NB4 (cell line): ENCODE measurements around the gene CRLF1.

Experiments used
- DNase-seq: peaks from one replicate; pipeline ENCODE4 v3.0.0; 2010; ENCODE audit warnings: low read depth
- H3K4me3 ChIP-seq: one replicate; pipeline ENCODE4 v1.5.1; 2011; ENCODE audit warnings: mild to moderate bottlenecking, low read depth, low read length, moderate library complexity
- MYC ChIP-seq: IDR thresholded peaks from 2 replicates; pipeline ENCODE4 v1.6.1; 2011; ENCODE audit warnings: low read depth, low read length
- POLR2A ChIP-seq: IDR thresholded peaks from 2 replicates; pipeline ENCODE4 v1.6.1; 2011; ENCODE audit warnings: mild to moderate bottlenecking; ENCODE audit not compliant: insufficient read length; ENCODE audit errors: extremely low read depth
- TF ChIP-seq, protein P1 (sequence below): IDR thresholded peaks from one replicate; pipeline ENCODE4 v1.5.1; 2012; ENCODE audit warnings: low read depth, low read length
- TF ChIP-seq, protein P2 (sequence below): IDR thresholded peaks from 2 replicates; pipeline ENCODE4 v1.6.1; 2011; ENCODE audit warnings: low read depth, low read length

CRLF1 gene

DNA sequence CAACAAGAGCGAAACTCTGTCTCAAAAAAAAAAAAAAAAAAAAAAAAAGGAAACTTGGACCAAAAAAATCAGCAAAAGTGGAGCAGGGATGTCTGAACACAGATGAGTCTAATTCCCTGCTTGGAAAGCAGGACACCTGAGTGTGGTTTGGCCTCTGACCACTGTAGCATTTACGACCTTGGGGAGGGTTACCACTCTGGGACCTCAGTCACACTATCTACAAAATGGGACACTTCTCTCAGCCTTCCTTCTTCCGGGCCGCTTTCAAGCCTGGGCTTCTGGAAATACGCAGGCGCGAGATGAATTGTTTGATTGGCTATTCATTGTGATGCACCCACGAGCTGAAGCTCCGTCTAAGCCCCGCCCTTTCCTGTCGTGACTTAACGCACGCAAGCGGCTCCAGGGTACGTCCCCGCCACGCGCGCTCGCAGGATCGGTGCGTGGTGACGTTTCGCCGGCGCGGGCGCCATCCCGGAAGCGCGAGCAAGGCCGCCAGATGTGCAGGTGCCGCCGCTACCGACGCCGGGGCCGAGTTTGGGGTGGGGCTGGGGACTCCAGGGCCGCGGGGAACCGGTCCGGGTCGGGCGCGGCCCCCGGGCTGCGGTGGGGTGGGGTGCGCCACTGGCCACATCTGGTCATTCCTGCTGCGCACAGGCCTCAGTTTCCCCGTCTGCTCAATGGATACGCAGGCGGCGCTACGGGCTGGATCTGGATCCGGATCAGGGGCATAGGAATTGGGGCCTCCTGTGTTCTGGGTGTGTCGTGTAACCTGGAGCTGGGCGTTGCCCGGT is 49.0 kb downstream of the CRLF1 start, which contains the start of gene KXD1:
KXD1 (plus strand) TSS at position 460 of the 791 bp plus-strand sequence. CDS start 4,187 bp downstream, outside the sequence.
- peak within 1 kb of the TSS; percentile 90 for H3K4me3 ChIP-seq
- DNase-seq: peak; percentile 99
- TF ChIP-seq, protein P1, sequence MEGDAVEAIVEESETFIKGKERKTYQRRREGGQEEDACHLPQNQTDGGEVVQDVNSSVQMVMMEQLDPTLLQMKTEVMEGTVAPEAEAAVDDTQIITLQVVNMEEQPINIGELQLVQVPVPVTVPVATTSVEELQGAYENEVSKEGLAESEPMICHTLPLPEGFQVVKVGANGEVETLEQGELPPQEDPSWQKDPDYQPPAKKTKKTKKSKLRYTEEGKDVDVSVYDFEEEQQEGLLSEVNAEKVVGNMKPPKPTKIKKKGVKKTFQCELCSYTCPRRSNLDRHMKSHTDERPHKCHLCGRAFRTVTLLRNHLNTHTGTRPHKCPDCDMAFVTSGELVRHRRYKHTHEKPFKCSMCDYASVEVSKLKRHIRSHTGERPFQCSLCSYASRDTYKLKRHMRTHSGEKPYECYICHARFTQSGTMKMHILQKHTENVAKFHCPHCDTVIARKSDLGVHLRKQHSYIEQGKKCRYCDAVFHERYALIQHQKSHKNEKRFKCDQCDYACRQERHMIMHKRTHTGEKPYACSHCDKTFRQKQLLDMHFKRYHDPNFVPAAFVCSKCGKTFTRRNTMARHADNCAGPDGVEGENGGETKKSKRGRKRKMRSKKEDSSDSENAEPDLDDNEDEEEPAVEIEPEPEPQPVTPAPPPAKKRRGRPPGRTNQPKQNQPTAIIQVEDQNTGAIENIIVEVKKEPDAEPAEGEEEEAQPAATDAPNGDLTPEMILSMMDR: no peak
- TF ChIP-seq POLR2A (peak; percentile 78), MYC (peak; percentile 79)
- TF ChIP-seq, protein P2, sequence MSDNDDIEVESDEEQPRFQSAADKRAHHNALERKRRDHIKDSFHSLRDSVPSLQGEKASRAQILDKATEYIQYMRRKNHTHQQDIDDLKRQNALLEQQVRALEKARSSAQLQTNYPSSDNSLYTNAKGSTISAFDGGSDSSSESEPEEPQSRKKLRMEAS: peak; percentile 84

DNA sequence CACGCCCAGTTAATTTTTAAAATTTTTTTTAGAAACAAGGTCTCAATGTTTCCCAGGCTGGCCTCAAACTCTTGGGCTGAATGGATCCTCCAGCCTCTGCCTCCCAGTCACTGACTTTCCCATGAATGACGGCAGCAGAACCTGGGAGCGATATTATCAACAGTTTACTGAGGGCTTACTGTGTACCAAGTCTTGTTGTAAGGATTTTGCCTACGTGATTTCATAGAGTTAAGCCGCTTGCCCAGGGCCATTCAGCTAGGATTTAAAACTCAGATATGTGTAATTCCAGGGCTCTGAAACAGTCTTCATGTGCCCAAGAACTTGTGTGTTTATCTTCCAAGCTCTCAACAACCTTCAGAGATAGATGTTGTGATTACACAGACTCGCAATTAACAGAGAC is 55.0 kb downstream of the CRLF1 start:
- TF ChIP-seq POLR2A: no peak
- DNase-seq: no peak

DNA sequence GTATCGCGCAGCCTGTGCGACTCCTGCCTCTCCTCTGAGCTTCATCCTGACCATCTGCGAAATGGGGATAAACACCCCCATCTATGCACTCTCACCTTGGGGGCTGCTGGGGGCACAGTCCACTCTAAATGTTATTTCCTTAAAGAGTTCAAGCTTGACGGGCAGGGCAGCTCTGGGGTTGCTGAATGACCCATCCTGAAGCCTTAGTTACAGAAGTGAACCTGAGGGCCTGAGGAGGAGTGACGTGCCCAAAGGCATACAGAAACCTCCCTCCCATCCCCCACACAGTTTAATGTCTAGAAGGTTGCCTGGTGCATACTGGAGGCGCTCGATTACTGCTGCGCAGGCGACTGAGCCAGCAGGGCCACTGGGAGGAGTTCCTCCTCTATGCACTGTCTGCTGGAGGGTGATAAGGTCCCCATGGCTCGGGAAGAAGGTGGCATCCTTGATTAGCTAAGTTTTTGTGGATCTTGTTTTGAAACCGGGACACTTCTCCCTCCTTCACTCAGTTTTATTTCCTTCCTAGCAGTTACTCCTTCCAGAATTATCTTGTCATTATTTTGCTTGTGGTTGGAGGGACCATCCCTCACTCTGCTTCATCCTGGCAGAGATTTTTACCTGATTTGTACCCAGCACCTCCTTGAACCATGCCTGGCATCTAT is 62.7 kb downstream of the CRLF1 start:
- DNase-seq: peak; percentile 84
- peak overlapping the region; percentile 59 for H3K4me3 ChIP-seq
- TF ChIP-seq POLR2A (no peak), MYC (no peak)
- TF ChIP-seq, protein P2: no peak
- TF ChIP-seq, protein P1: no peak

More for the DNA sequence above, 55.0 kb downstream of the CRLF1 start:
- no peak overlapping the region for H3K4me3 ChIP-seq
